Activated gamma-delta T cell treated with anti-CD3 and anti-CD28 coated beads, Interleukin-2, amount 50 U/mL, for 16 hours (primary cell): ENCODE results near the gene CRHR2.
"Not testable (repeated sequence)": the region's sequence is repeated elsewhere in the genome, so short reads cannot be mapped to it uniquely, and the experiment has no call there.

Experiments
- DNase-seq: peaks from one replicate; pipeline ENCODE4 v3.0.0-alpha.2; 2020; ENCODE audit warnings: low read depth

CRHR2 gene

DNA sequence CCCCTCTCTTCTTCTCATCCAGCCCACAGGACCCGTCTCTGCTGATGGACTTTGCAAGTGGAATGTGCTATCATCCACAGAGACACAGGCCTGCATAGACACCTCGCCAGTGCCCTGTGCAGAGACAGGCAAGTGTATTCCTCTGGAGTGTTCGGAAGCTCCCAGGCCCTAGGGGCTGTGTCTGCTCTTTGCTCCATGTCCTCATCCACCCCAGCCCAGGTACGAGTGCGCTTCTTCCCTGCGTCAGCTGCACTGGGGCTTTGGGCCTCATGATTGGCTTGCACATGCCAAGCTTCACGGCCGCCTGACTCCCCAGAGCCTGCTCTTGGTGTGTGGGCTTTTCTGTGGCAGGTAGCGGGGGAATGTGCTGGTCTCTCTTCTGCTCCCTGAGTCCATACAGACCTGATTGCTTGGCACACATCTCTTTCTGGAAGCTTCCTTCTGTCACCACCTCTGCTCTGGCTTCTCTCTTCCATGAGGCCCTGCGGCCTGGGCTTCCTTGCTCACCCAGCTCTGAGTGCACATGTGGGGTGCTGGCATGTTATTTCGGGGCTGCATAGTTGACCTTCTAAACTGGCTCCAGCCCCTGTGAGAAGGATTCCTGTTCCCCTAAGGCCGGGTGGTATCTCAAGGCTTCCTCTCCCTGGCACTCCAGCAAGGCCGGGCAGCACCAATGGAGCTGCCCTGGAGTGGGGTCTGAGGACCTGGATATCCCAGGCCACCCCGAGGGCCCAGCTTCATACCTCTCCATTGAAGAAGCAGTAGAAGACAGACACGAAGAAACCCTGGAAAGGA lies 27.8 kb downstream of the CRHR2 start:
- DNase-seq, result no peak

DNA sequence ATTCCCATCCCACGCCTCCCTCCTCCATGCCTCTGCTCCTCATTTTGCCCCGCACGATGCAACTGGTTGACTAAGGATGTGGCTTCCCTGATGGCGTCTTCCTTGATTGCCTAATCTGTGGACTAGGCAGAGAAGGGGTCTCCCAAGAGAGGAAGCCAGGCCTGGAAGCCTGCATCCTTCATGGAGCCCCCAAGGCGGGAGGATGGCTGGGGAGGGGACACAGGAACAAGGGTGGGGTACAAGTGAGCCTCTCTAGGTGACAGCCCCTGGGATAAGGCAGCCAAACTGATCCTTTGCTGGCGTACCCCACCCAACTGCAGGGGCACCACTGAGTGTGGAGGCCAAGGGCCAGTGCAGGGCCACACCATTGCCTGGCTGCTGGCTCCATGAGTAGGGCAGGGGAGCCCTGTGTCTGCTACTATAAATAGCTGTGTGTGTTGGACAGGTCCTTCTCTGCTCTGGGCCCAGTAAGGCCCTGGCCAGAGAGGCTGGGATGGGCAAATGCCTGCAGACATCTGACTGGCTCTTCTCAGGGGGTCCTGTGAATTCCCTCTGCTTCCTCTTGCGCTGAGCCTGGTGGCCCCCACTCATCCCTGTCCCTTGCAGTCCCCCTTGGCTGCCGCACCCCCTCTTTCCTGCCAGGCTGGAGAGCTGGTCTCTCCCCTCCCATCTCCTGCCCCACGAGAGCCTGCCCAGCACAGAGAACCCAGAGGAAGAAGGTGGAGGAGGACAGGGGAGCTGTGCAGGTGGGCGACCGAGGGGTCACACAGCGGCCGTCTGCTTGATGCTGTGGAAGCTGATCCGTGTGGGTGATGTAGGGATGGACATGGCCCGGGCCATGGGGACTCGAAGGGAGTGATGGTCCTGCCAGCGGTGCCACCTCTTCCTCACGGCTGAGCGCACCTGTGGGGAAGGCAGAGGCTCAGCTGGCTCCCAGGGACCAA lies 29.3 kb downstream of the CRHR2 start:
- DNase-seq, result no peak

DNA sequence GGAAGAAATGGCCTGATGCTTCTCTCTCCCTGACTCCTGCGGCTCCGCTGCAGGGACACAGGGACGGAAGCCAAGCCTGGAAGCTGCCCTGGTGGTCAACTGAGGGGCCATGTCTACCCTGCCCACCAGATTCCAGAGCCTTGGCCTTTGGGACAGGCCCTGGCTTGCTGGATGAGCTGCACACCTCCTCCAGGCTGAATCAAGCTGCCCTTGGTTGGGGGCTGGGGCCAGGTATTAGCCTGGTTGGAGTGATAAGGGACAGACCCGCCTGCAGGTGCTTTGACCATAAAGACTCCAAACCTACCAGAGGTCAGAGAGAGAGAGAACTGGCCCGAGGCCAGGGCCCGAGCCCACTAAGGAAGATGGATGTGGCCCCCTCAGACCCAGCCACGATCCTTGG lies 30.1 kb downstream of the CRHR2 start:
- DNase-seq, result no peak

DNA sequence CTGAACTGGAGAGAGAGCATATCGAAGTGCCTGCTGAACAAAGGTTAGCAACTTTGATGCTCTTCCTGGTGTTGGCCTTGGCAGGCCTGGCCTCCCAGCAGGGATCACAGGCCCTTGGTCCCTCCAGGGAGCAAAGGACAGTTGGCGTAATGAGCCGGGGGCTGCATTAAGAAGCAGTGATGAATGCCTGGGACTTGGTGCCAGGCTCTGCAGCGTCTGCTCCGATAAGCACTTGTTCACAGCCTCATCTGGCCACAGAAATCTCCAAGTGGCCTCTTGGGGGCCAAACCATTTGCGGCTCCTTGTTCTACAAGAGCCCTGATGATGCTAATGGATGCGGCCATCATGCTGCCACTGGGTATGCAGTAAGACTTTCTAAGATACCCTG lies 31.8 kb downstream of the CRHR2 start:
- DNase-seq, result no peak

GRCh38 chr7:30649717-30650420 lies 32.4 kb downstream of the CRHR2 start:
- DNase-seq, result no peak

DNA sequence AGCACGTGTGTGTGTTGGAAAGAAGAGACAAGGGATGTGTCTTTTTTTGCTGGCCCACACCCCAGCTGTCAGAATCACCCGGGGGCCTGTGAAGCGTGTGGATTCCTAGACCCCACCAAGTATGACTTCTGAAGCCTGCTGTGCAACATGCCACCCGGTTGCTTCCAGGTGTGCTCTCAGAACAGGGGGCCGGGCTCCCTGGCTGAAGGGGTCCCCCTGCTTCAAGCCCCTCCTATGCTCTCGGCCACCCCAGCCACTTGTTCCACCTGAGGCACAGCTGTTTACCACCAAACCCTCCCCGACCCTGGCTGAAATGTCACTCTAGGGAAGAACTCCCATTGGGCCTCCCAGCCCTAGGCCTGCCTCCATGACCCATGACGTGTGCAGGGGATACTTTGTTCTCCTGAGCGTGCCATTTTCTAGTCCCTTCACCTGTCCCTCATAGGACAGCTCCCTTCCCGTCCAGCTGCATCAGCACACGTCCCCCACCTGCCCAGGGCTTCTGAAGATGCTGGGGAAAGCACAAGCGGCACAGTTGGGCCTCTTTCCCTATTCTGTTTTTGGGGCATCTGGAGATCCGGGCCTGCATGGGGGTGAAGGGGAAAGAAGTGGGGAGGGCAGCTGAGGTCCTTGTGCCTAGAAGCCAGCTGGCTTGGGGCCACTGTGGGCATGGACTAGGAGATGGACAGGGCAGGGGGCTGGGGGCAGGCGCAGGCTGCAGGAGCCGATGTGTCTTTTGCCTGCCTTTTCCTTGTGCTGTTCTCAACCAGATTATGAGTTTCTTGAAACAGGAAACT lies 33.3 kb downstream of the CRHR2 start:
- no peak for DNase-seq

DNA sequence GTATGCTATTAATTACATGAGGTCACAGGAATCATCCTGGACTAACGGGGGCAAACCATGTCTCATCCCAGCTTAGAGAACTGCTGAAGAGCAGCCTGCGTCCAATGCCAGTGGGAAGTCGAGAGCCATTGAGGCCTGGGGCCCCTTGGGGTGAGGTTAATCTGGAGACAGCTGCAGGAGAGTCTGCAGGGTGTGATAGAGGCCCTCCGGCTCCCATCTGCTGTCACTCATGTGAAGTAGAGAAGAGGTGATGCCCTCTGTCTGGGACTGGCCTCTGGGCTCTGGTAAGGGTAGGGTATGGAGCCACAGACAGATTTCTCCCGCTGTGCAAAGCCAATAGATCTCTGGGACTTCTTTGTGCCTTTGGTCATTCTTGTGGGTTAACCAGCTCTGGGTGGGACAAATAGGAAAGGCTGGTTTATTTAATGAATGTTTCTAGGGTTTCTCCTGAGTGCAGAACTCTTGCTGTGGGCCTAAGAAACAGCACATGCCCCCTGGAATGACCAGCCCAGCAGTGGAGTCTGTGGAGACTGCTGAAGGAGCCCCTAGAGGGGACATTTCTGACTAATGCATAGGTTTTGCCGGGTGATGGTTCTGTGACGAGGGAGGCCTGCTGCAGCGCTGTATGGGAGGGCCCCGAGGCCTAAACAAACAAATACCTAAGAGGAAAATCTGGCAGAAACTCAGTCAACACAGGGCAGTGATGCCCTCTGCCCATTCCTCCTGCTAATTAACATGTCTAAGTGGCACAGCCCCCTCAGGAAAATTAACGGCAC lies 34.5 kb downstream of the CRHR2 start:
- DNase-seq, result no peak

DNA sequence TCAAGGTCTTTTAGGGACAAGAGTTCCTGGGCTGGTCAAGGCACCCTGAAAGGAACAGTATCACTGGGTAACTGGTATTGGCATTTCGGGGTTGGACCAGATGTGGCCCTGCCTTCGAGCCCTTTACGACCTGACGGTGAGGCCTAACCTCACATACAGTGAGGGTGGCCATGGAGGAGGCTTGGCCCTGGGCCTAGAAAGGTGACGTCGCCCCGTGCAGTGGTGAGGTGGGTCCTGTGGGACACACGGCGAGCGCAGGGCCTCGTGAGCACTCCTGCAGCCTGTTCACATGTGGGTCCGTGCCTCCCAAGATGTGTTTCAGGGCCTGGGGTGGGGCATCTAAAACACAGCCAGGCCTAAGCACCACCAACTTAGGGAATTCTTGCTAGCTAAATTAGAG lies 36.1 kb downstream of the CRHR2 start:
- no peak for DNase-seq

DNA sequence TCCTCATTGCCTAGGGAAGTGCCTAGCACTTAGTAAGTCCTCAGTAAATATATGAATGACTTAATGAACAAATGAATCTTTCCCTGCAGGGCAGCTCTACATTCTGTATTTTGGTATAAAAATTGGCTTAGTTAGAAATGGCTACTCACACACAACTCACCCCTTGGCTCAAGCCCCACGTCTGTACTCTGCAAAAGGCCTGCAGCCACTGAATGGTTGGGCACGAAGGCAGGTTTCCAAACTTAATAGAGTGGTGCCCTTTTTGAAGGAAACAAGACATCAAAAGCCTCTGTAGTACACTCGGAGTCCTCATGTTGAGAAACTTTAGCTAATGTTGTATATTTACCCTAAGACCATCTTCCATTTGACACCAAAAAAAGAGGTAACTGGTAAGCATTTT lies 36.6 kb downstream of the CRHR2 start:
- no peak for DNase-seq

DNA sequence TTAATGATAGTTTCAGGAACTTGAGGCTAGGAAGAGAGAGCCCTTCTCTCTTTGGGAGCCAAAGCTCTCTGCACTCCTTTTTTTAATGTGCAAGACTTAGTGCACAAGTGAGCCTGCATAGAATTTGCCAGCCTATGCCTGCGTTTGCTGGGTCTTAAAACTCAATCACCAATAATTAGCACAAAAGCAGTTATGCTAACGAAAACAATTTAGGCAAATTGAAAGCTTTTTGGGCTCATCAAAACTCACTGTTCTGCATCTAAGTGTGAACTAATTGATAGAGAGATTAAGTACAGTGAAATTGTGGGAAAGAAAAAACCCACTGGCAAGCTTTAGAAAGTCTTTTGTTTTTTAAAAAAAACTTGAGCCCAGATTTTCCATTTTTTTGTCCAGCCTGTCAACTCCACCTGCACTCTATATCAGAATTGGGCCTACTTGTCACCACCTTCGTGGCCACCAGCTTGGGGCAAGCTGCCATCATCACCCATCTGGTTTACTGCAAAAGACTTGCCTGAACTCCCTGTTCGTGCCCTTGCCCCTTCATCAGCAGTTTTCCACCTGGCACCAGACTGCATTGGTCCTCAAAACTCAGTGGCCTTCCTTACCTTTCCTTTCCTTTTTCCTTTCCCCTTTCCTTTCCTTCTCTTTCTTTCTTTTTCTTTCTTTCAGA lies 37.8 kb downstream of the CRHR2 start:
- no peak for DNase-seq

DNA sequence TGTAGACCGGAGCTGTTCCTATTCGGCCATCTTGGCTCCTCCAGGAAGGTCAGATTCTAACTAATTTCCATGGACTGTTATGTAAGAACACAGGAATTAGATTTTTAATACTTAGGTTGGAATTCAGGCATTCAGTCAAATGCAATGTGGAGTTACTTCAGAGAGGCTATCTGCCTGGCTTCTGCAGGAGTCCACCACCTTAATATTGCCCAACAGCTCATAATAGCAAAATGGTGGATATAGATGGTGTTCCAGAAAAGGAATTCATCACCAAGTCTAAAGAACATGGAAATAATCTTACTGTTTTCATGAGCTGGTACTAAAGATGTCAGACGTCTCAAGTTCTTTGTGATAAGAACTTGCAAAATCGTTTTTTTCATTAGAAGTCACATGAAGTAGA lies 39.5 kb downstream of the CRHR2 start:
- DNase-seq, result no peak

DNA sequence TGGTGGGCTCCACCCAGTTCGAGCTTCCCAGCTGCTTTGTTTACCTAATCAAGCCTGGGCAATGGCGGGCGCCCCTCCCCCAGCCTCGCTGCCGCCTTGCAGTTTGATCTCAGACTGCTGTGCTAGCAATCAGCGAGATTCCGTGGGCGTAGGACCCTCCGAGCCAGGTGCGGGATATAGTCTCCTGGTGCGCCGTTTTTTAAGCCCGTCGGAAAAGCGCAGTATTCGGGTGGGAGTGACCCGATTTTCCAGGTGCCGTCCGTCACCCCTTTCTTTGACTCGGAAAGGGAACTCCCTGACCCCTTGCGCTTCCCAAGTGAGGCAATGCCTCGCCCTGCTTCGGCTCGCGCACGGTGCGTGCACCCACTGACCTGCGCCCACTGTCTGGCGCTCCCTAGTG lies 39.9 kb downstream of the CRHR2 start:
- not testable (repeated sequence) for DNase-seq

GRCh38 chr7:30635798-30636197 lies 46.5 kb downstream of the CRHR2 start:
- DNase-seq, result no peak

- DNase-seq, result no peak
Observed at GRCh38 chr7:30634634-30635201, 47.5 kb downstream of the CRHR2 start.

DNA sequence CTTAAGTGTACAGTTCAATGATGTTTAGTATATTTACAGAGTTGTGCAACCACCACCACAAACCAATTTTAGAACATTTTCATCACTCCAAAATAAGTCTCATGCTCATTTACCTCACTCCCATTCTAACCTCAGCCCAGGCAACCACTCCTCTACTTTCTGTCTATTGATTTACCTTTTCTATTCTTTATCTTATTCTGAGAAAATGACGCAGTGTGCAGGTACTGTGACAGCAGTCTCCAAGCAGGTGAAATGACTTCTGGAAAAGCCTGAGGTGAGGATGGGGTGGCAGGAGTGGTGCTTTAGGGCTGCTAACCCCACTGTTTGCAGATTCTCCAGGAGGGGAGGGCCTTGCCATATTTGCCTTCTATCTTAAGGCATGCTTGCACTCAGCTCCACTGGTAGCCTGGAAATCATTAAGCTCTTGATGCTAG lies 48.0 kb downstream of the CRHR2 start:
- no peak for DNase-seq

GRCh38 chr7:30633223-30633622 lies 49.0 kb downstream of the CRHR2 start:
- DNase-seq, result no peak

- DNase-seq, result no peak
Observed at GRCh38 chr7:30630986-30631385, 51.3 kb downstream of the CRHR2 start.

DNA sequence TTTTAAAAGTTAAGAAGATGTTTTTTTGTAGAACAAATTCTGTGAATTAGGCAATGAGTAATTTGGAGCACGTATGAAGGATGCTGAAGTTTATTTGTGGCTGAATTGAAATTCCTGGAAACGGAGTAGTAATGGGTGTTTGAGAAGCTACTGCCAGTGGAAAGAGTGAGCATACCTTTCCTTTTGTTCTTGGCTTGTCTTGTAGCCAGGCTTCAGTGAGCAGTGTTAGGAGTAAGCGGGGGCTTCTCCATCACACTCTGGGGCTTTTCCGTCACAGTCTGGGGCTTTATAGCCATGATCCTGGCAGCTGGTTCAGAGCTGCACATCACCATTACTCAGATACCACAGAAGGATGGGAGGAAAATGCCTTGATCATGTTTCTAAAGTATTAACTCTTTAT lies 55.2 kb downstream of the CRHR2 start:
- DNase-seq, result no peak

GRCh38 chr7:30625283-30625682 lies 57.0 kb downstream of the CRHR2 start:
- DNase-seq, result no peak

DNA sequence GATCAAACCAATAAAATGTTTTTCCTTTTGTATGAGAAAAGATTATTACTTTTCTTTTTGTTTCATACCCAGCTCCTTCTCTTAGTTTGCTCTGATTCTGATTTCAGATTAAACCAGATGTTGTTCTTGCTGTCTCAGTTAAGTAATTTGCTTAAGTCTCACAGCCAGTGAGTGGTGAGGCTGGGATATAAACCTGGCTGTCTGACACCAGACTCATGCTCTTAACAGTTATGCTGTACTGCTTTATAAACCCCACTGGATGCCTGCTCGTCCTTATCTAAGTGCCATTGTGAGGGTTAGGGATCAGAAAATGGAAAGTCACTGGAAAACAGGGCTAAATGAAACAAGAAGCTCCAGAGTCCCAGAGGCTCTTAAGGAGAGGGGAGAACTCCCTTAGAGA lies 63.3 kb downstream of the CRHR2 start:
- DNase-seq, result no peak
